HepG2 (cell line): ENCODE data around the gene ZNF227. TPM values are rescaled to one million over a fixed set of nuclear protein-coding genes. Genes with fewer than 3 reads are reported as not detected.

ENCODE experiments used
- BORCS8-MEF2B ChIP-seq: sonication (generic); formaldehyde crosslinking; IDR thresholded peaks from 2 replicates; pipeline ENCODE4 v1.8.0; 2022; ENCODE audit warnings: mild to moderate bottlenecking, missing genetic modification reagents
- CAMTA2 ChIP-seq: sonication (generic); formaldehyde crosslinking; IDR thresholded peaks from 2 replicates; pipeline ENCODE4 v1.4.0; 2020; ENCODE audit warnings: mild to moderate bottlenecking, missing genetic modification reagents, borderline replicate concordance
- EHMT2 ChIP-seq: fragments of 200-600 bp; sonication (generic); IDR thresholded peaks from 2 replicates; pipeline ENCODE4 v1.7.0; 2017; ENCODE audit warnings: antibody characterized with exemption, low read depth, low read length, borderline replicate concordance
- ETV6 ChIP-seq: sonication (generic); formaldehyde crosslinking; conservative IDR thresholded peaks from 2 replicates; pipeline ENCODE4 v1.4.0; 2020; ENCODE audit warnings: missing genetic modification reagents
- HMG20A ChIP-seq: IDR thresholded peaks from 2 replicates; pipeline ENCODE4 v1.6.1; 2016; ENCODE audit warnings: borderline replicate concordance
- KDM3A ChIP-seq: IDR thresholded peaks from 2 replicates; pipeline ENCODE4 v1.6.1; 2018; ENCODE audit warnings: low read depth, missing compliant biosample characterization
- KMT2B ChIP-seq: IDR thresholded peaks from 2 replicates; pipeline ENCODE4 v1.6.1; 2016; ENCODE audit warnings: missing genetic modification reagents, missing compliant biosample characterization
- MTA3 ChIP-seq: sonication (generic); formaldehyde crosslinking; IDR thresholded peaks from 2 replicates; pipeline ENCODE4 v1.4.0; 2020; ENCODE audit warnings: missing genetic modification reagents
- NR1H2 ChIP-seq: sonication (generic); formaldehyde crosslinking; IDR thresholded peaks from 2 replicates; pipeline ENCODE4 v1.8.1; 2022; ENCODE audit warnings: low read depth, missing genetic modification reagents, borderline replicate concordance
- PREB ChIP-seq: sonication (generic); formaldehyde crosslinking; IDR thresholded peaks from 2 replicates; pipeline ENCODE4 v1.4.0; 2020; ENCODE audit warnings: missing genetic modification reagents
- RFXAP ChIP-seq: sonication (generic); formaldehyde crosslinking; IDR thresholded peaks from 2 replicates; pipeline ENCODE4 v1.4.0; 2020; ENCODE audit warnings: missing genetic modification reagents, borderline replicate concordance
- RXRA ChIP-seq: sonication (generic); formaldehyde crosslinking; IDR thresholded peaks from 2 replicates; pipeline ENCODE4 v1.5.1; 2020; ENCODE audit warnings: missing genetic modification reagents
- STAT5B ChIP-seq: sonication (generic); formaldehyde crosslinking; IDR thresholded peaks from 2 replicates; pipeline ENCODE4 v1.4.0; 2020; ENCODE audit warnings: missing genetic modification reagents
- ZNF142 ChIP-seq: sonication (generic); formaldehyde crosslinking; IDR thresholded peaks from 2 replicates; pipeline ENCODE4 v1.4.0; 2020; ENCODE audit warnings: missing genetic modification reagents
- ZNF160 ChIP-seq: sonication (generic); formaldehyde crosslinking; IDR thresholded peaks from 2 replicates; pipeline ENCODE4 v1.8.0; 2022; ENCODE audit warnings: mild to moderate bottlenecking, inconsistent platforms, missing genetic modification reagents
- ZNF235 ChIP-seq: sonication (generic); formaldehyde crosslinking; IDR thresholded peaks from 2 replicates; pipeline ENCODE4 v1.8.1; 2023; ENCODE audit warnings: mild to moderate bottlenecking, missing genetic modification reagents, borderline replicate concordance
- ZNF276 ChIP-seq: sonication (generic); formaldehyde crosslinking; IDR thresholded peaks from 2 replicates; pipeline ENCODE4 v1.4.0; 2020; ENCODE audit warnings: mild to moderate bottlenecking, low read depth, missing genetic modification reagents
- ZNF30 ChIP-seq: sonication (generic); formaldehyde crosslinking; IDR thresholded peaks from 2 replicates; pipeline ENCODE4 v1.5.0; 2020; ENCODE audit warnings: mild to moderate bottlenecking, missing genetic modification reagents
- ZNF350 ChIP-seq: sonication (generic); formaldehyde crosslinking; IDR thresholded peaks from 2 replicates; pipeline ENCODE4 v1.4.0; 2020; ENCODE audit warnings: mild to moderate bottlenecking, low read depth, missing genetic modification reagents, borderline replicate concordance
- ZNF570 ChIP-seq: sonication (generic); formaldehyde crosslinking; IDR thresholded peaks from 2 replicates; pipeline ENCODE4 v1.4.0; 2020; ENCODE audit warnings: mild to moderate bottlenecking, missing genetic modification reagents, borderline replicate concordance
- polyA plus RNA-seq, 8 experiments: library from polyadenylated mRNA; depleted of rRNA in 3 of 8; stranded (reverse) in 7 of 8; unstranded in 1 of 8; fragments of >200 nt; fragmentation: Illumina TruSeq in 4 of 8; extraction: Trizol in 4 of 8; gene quantifications; 2 replicates each; pipeline versions ENCODE4 v1.2.1 to v1.2.3, GENCODE V29; 2011 to 2016; ENCODE audit warnings: low read depth in 4 of 8, missing spikeins in 1 of 8, mixed read lengths in 1 of 8; ENCODE audit not compliant: insufficient read depth in 1 of 8
- total RNA-seq, 5 experiments: library from RNA; depleted of rRNA; stranded (reverse); fragments of >200 nt; fragmentation: Illumina TruSeq; extraction: Trizol; gene quantifications; 2 replicates each; pipeline ENCODE4 v1.2.3, GENCODE V29; 2016; ENCODE audit warnings: low read depth in 1 of 5

The ZNF227 gene
- total and polyA plus RNA-seq, 2 of the 13 experiments (the other 11 are each of a cell fraction or from before 2014, with no cell fraction given), result 3.1 to 16.8 TPM

GRCh38 chr19:44207126-44207803, 5.1 kb upstream of the ZNF227 start (continued):
- TF ChIP-seq ETV6 (CRISPR knock-in tag) (peak; percentile 97), ZNF235 (CRISPR knock-in tag) (peak; percentile 48; the same call in 1 of the 2 replicates), ZNF160 (CRISPR knock-in tag) (no peak), NR1H2 (CRISPR knock-in tag) (no peak), STAT5B (CRISPR knock-in tag) (no peak), ZNF30 (CRISPR knock-in tag) (no peak), MTA3 (CRISPR knock-in tag) (no peak), EHMT2 (peak; percentile 94), CAMTA2 (CRISPR knock-in tag) (no peak), BORCS8-MEF2B (CRISPR knock-in tag) (0 out of 2 replicates have a peak, but pooled peaks have one; percentile 26), RFXAP (0 out of 2 replicates have a peak, but pooled peaks have one; percentile 49), PREB (CRISPR knock-in tag) (no peak), KDM3A (CRISPR knock-in tag) (no peak), ZNF276 (0 out of 2 replicates have a peak, but pooled peaks have one; percentile 66), RXRA (no peak; the same call in 1 of the 2 replicates), ZNF350 (CRISPR knock-in tag) (peak; percentile 61; the same call in 1 of the 2 replicates), ZNF570 (CRISPR knock-in tag) (0 out of 2 replicates have a peak, but pooled peaks have one; percentile 43), KMT2B (CRISPR knock-in tag) (peak; percentile 56; the same call in 1 of the 2 replicates), ZNF142 (CRISPR knock-in tag) (0 out of 2 replicates have a peak, but pooled peaks have one; percentile 36), HMG20A (CRISPR knock-in tag) (no peak)
